Measurements from ENCODE around the gene LSG1. TPM values are rescaled to one million over a fixed set of nuclear protein-coding genes. Genes with fewer than 3 reads are reported as not detected.

Gene LSG1
- total RNA-seq, 1 donor from 2014 or later = 51.0 TPM

DNA sequence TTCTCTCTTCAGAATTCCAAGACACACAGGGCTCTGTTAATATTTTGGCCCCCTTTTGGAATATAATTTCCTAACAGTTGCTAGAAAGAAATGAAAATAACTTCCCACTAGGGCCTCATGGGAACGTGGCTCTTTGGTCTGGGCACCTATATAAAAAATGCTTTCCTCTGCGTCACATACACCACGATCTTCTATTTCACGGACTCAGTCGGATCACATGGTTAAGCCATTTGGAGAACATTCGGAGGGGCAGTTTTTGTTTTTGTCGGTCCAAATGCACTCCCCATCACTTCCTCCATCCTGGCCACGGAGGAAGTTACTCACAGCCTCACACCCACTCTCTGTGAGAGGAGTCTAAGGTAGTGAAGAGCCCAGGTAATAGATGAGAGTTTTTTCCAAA is 59.8 kb downstream of the LSG1 start:
- no peaks in the 10 kb centered on the region for H3K4me1 Mint-ChIP-seq (ENCODE audit: low read depth)
- DNase-seq (ENCODE audit: low spot score, unreplicated experiment) = no peak
- H3K36me3 Mint-ChIP-seq (ENCODE audit: insufficient read depth) = peaks cover 14% of the 10 kb centered on the region
- H3K27me3 Mint-ChIP-seq = no peaks in the 10 kb centered on the region
- TF ChIP-seq, protein P1, sequence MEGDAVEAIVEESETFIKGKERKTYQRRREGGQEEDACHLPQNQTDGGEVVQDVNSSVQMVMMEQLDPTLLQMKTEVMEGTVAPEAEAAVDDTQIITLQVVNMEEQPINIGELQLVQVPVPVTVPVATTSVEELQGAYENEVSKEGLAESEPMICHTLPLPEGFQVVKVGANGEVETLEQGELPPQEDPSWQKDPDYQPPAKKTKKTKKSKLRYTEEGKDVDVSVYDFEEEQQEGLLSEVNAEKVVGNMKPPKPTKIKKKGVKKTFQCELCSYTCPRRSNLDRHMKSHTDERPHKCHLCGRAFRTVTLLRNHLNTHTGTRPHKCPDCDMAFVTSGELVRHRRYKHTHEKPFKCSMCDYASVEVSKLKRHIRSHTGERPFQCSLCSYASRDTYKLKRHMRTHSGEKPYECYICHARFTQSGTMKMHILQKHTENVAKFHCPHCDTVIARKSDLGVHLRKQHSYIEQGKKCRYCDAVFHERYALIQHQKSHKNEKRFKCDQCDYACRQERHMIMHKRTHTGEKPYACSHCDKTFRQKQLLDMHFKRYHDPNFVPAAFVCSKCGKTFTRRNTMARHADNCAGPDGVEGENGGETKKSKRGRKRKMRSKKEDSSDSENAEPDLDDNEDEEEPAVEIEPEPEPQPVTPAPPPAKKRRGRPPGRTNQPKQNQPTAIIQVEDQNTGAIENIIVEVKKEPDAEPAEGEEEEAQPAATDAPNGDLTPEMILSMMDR (IDR thresholded peaks at IDR 0.05; ENCODE audit: unreplicated experiment) = no peak
- no peak overlapping the region for H3K4me3 Mint-ChIP-seq (ENCODE audit: low read depth)
- no peak overlapping the region for H3K27ac Mint-ChIP-seq
- H3K9me3 Mint-ChIP-seq (ENCODE audit: low read depth) = no peaks in the 10 kb centered on the region

DNA sequence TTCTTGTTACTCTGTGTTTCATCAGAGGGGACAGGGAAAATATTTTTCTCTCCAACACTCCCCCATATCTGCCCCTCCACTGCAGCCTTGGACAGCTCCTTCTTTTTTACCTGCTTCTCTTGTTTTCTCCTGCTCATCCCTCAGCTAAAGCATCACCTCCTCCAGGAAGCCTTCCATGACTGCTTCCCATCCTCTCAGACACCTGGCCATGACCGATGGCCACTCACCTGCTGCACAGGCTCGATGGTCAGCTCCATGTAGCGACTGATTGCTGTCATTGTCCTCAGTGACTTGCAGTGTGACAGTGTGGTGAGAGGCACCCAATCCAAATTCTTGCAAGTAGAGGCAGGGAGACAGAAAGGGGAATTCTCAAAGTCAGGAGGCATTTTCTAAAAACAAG is 61.3 kb downstream of the LSG1 start:
- no peaks in the 10 kb centered on the region for H3K4me1 Mint-ChIP-seq (ENCODE audit: low read depth)
- H3K27me3 Mint-ChIP-seq = no peaks in the 10 kb centered on the region
- H3K4me3 Mint-ChIP-seq (ENCODE audit: low read depth) = no peak overlapping the region
- TF ChIP-seq, protein P1 (IDR thresholded peaks at IDR 0.05; ENCODE audit: unreplicated experiment) = no peak
- DNase-seq (ENCODE audit: low spot score, unreplicated experiment) = no peak
- H3K27ac Mint-ChIP-seq = no peak overlapping the region
- H3K9me3 Mint-ChIP-seq (ENCODE audit: low read depth) = no peaks in the 10 kb centered on the region
- H3K36me3 Mint-ChIP-seq (ENCODE audit: insufficient read depth) = peaks cover 13% of the 10 kb centered on the region

DNA sequence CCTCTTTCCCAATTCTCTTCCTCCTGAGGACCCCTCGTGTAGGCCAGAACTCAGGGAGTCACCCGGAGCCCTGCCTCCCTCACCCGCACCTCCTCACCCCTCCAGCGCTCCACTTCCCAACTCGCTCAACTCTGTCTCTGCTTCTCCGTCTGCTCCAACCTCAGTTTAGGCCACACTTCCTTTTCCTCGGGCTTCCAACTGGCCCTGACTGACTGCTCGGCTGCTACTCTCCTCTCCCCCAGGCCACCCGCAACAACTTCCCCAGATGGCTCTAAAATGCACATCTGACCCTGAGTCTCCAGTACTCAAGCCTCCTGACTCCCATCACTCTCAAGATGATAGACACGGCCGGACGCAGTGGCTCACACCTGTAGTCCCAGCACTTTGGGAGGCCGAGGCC is 62.4 kb downstream of the LSG1 start:
- no peaks in the 10 kb centered on the region for H3K4me1 Mint-ChIP-seq (ENCODE audit: low read depth)
- DNase-seq (ENCODE audit: low spot score, unreplicated experiment) = no peak
- no peaks in the 10 kb centered on the region for H3K27me3 Mint-ChIP-seq
- TF ChIP-seq, protein P1 (IDR thresholded peaks at IDR 0.05; ENCODE audit: unreplicated experiment) = no peak
- no peak overlapping the region for H3K4me3 Mint-ChIP-seq (ENCODE audit: low read depth)
- no peaks in the 10 kb centered on the region for H3K9me3 Mint-ChIP-seq (ENCODE audit: low read depth)
- no peak overlapping the region for H3K27ac Mint-ChIP-seq
- H3K36me3 Mint-ChIP-seq (ENCODE audit: insufficient read depth) = peaks cover 15% of the 10 kb centered on the region

DNA sequence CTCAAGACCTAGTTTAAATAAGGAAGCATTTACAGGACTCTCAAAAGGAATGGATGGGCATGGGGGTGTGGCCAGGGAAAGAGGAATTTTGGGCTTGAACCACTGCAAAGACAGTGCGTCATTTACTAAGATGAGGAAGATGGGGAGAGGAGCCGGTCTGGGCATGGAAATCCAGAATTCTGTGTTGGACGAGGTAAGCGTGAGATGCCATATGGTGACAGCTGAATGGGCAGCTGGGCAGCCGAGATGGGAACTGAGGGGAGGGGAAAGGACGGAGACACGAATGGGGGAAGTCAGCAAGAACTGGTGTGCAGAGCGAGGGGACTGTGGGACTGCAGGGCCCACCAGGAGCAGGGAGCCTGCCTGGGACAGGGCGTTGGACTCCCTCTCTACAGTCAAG is 63.0 kb downstream of the LSG1 start:
- no peak for DNase-seq (ENCODE audit: low spot score, unreplicated experiment)
- H3K27ac Mint-ChIP-seq = peak overlapping the region; percentile 32
- peaks cover 16% of the 10 kb centered on the region for H3K36me3 Mint-ChIP-seq (ENCODE audit: insufficient read depth)
- H3K4me1 Mint-ChIP-seq (ENCODE audit: low read depth) = no peaks in the 10 kb centered on the region
- no peak overlapping the region for H3K4me3 Mint-ChIP-seq (ENCODE audit: low read depth)
- no peaks in the 10 kb centered on the region for H3K27me3 Mint-ChIP-seq
- TF ChIP-seq, protein P1 (IDR thresholded peaks at IDR 0.05; ENCODE audit: unreplicated experiment) = no peak
- no peaks in the 10 kb centered on the region for H3K9me3 Mint-ChIP-seq (ENCODE audit: low read depth)

DNA sequence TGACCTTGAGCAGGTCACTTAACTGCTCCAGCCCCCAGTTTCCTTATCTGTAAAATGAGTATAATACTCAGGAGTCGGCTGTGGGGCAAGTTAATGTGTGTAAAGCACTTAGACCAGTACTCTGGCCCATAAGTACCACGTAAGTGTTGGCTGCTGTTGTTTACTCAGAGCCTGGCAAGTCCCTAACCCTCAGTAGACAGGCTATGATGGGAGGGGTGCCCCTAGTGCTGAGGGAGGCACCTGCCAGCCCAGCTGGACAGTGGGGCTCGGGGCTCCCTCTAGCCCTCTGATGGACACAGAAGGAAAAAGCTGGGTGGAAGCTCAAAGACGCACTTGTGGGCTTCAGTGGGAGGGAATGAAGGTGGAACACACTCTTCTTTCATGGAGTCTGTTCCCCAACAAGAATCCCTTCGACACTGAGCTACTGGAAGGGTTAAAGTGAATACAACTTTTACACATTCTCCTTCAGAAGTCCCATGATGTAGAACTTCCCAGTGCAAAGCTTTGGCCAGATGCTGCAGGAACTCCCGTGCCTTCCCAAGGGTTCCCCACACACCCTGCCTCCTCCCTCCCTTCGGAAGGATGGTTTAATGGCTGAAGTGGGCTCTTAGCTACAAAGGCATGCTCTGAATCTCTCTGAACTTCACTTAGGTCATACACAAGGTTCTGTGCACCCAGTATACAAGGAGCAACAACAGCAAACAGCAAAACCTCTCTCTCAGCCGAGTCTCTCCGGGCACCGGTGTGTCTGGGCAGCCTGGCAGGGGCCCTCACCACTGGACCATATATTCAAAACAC is 64.2 kb downstream of the LSG1 start:
- no peak overlapping the region for H3K4me3 Mint-ChIP-seq (ENCODE audit: low read depth)
- DNase-seq (ENCODE audit: low spot score, unreplicated experiment) = no peak
- TF ChIP-seq, protein P1 (IDR thresholded peaks at IDR 0.05; ENCODE audit: unreplicated experiment) = no peak
- no peaks in the 10 kb centered on the region for H3K9me3 Mint-ChIP-seq (ENCODE audit: low read depth)
- H3K4me1 Mint-ChIP-seq (ENCODE audit: low read depth) = peaks cover 3% of the 10 kb centered on the region
- H3K36me3 Mint-ChIP-seq (ENCODE audit: insufficient read depth) = peaks cover 16% of the 10 kb centered on the region
- no peaks in the 10 kb centered on the region for H3K27me3 Mint-ChIP-seq
- H3K27ac Mint-ChIP-seq = no peak overlapping the region

All from progenitor cell of endocrine pancreas (in vitro differentiated cells).